ENCODE measurements around the gene CLNK. TPM values are rescaled to one million over a fixed set of nuclear protein-coding genes. Genes with fewer than 3 reads are reported as not detected.

The CLNK gene
- total and polyA plus RNA-seq, 2 of the 13 experiments (the other 11 are each of a cell fraction or from before 2014, with no cell fraction given): not detected

DNA sequence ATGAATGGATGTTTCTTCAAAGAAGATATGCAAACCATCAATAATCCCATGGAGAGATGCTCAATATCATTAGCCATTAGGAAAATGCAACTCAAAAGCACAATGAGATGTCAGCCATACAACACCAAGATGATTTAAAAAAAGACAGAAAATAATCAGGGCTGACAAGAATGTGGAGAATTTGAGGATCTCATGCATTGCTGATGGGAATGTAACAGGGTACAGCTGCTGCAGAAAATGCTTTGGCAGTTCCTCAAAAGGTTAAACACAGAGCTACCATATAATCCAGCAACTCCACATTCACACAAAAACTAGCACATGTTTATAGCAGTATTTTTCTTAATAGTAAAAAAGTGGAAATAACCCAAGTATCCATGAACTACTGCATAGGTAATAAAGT lies 116.8 kb downstream of the CLNK start (continued):
- TF ChIP-seq, protein P1, sequence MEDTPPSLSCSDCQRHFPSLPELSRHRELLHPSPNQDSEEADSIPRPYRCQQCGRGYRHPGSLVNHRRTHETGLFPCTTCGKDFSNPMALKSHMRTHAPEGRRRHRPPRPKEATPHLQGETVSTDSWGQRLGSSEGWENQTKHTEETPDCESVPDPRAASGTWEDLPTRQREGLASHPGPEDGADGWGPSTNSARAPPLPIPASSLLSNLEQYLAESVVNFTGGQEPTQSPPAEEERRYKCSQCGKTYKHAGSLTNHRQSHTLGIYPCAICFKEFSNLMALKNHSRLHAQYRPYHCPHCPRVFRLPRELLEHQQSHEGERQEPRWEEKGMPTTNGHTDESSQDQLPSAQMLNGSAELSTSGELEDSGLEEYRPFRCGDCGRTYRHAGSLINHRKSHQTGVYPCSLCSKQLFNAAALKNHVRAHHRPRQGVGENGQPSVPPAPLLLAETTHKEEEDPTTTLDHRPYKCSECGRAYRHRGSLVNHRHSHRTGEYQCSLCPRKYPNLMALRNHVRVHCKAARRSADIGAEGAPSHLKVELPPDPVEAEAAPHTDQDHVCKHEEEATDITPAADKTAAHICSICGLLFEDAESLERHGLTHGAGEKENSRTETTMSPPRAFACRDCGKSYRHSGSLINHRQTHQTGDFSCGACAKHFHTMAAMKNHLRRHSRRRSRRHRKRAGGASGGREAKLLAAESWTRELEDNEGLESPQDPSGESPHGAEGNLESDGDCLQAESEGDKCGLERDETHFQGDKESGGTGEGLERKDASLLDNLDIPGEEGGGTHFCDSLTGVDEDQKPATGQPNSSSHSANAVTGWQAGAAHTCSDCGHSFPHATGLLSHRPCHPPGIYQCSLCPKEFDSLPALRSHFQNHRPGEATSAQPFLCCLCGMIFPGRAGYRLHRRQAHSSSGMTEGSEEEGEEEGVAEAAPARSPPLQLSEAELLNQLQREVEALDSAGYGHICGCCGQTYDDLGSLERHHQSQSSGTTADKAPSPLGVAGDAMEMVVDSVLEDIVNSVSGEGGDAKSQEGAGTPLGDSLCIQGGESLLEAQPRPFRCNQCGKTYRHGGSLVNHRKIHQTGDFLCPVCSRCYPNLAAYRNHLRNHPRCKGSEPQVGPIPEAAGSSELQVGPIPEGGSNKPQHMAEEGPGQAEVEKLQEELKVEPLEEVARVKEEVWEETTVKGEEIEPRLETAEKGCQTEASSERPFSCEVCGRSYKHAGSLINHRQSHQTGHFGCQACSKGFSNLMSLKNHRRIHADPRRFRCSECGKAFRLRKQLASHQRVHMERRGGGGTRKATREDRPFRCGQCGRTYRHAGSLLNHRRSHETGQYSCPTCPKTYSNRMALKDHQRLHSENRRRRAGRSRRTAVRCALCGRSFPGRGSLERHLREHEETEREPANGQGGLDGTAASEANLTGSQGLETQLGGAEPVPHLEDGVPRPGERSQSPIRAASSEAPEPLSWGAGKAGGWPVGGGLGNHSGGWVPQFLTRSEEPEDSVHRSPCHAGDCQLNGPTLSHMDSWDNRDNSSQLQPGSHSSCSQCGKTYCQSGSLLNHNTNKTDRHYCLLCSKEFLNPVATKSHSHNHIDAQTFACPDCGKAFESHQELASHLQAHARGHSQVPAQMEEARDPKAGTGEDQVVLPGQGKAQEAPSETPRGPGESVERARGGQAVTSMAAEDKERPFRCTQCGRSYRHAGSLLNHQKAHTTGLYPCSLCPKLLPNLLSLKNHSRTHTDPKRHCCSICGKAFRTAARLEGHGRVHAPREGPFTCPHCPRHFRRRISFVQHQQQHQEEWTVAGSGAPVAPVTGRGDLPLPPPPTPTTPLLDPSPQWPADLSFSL (CRISPR knock-in tag; IDR thresholded peaks at IDR 0.05): no peak

DNA sequence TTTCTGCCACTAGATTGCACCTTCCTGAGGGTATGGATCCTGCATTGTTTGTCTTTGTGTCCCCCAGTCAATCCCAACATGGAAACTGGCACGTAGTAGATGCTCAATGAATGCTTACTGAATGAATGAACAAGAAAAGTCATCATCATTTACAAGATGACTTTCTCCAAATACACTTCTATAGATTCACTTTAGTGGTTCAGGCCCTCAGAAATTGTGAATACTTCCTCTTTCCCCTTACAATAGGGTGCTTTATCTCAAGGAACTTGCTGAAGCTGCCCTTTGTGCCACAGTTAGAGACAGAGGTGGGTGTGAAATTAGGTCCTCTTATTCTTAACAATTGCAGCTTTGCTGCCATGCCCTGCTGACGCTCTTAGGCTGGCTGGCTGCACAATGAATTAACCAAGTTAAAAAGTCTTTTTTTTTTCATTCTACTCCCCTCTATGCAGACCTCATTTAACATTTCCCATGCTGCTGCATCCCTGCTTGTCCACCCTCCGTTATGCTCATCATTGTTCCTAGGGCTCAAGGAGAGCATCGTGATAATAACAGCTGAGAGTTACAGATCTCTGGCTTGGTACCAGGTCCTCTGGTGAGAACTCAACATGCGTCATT lies 119.3 kb downstream of the CLNK start:
- ChIA-PET POLR2A (no interaction called here), CTCF (ENCODE audit: low intra/inter-chr PET ratio, low total read pairs) (no interaction called here)
- FAIRE-seq: no peak
- TF ChIP-seq ERF (CRISPR knock-in tag; IDR thresholded peaks at IDR 0.05) (no peak), CBX2 (IDR thresholded peaks at IDR 0.05; ENCODE audit: low read depth, low read length) (no peak), CBX2 (CRISPR knock-in tag; IDR thresholded peaks at IDR 0.05; ENCODE audit: low read depth) (no peak)
- no peaks in the 10 kb centered on the region for H3K4me1 ChIP-seq (ENCODE audit: insufficient read depth, low read length)
- H3K27me3 ChIP-seq (ENCODE audit: control insufficient read depth in 1 of 2, insufficient read depth in 2 of 2, low read length in 2 of 2): no peaks in the 10 kb centered on the region; a peak in 1 of 5 replicates
- H3K79me2 ChIP-seq (ENCODE audit: insufficient read depth, low read length): no peaks in the 10 kb centered on the region
- 23% methylated on average over 5 of the region's 5 CpGs for WGBS (ENCODE audit: low lambda C conversion rate)
- H3K36me3 ChIP-seq (replicated peaks in 1 of 2; ENCODE audit: control insufficient read depth in 1 of 2, insufficient read depth in 2 of 2, low read length in 2 of 2): no peaks in the 10 kb centered on the region
- ATAC-seq: no peak
- no TSS peak for BruUV-seq (replicated peaks)
- H2AFZ ChIP-seq (ENCODE audit: low read length): no peak overlapping the region
- no peak overlapping the region for H3K4me2 ChIP-seq (ENCODE audit: low read depth, low read length)
- H3K9me3 ChIP-seq (ENCODE audit: low read length): no peaks in the 10 kb centered on the region
- intact Hi-C loops (cut with micrococcal nuclease; ENCODE audit: unreplicated experiment): no loop called here
- no peak for DNase-seq (ENCODE audit: low spot score)
- H3K4me3 ChIP-seq (replicated peaks in 1 of 3; ENCODE audit: insufficient read depth in 1 of 3, low read depth in 2 of 3, low read length in 3 of 3): no peak overlapping the region
- H4K20me1 ChIP-seq (ENCODE audit: insufficient read depth, low read length): no peaks in the 10 kb centered on the region
- no peak overlapping the region for H3K9ac ChIP-seq (ENCODE audit: insufficient read depth, low read depth, low read length)
- H3K27ac ChIP-seq (ENCODE audit: extremely low read length, insufficient read depth, low read length): no peak overlapping the region
- in situ Hi-C loops (cut with HindIII; ENCODE audit: extremely low pct_ligation_motif_present, low pct_unique_long_range_greater_than_20kb): no loop called here
